Adipocyte (in vitro differentiated cells): ENCODE measurements around the gene PIGU.
"Not testable (repeated sequence)": the region's sequence is repeated elsewhere in the genome, so short reads cannot be mapped to it uniquely, and the experiment has no call there.

Source experiments
- DNase-seq: peaks from one replicate; pipeline ENCODE4 v3.0.0-alpha.2; 2015; ENCODE audit warnings: low read depth
- H3K27me3 ChIP-seq: replicated peaks from 2 replicates; pipeline ENCODE4 v1.7.0; 2013; ENCODE audit warnings: mild to moderate bottlenecking, low read length, moderate library complexity; ENCODE audit not compliant: control insufficient read depth, insufficient read depth
- H3K36me3 ChIP-seq: 2 replicates; pipeline ENCODE4 v1.7.0; 2013; ENCODE audit warnings: low read length, mild to moderate bottlenecking, moderate library complexity; ENCODE audit not compliant: control insufficient read depth, insufficient read depth, severe bottlenecking
- H3K4me1 ChIP-seq: 2 replicates; pipeline ENCODE4 v1.7.0; 2013; ENCODE audit warnings: mild to moderate bottlenecking, low read length, moderate library complexity; ENCODE audit not compliant: control insufficient read depth, insufficient read depth
- H3K4me3 ChIP-seq: 2 replicates; pipeline ENCODE4 v1.7.0; 2013; ENCODE audit warnings: mild to moderate bottlenecking, low read length, moderate library complexity
- H3K9ac ChIP-seq: 2 replicates; pipeline ENCODE4 v1.7.0; 2013; ENCODE audit warnings: mild to moderate bottlenecking, low read length, moderate library complexity
- H3K9me3 ChIP-seq: 2 replicates; pipeline ENCODE4 v1.7.0; 2013; ENCODE audit warnings: mild to moderate bottlenecking, low read length, moderate library complexity; ENCODE audit not compliant: control insufficient read depth

PIGU gene

DNA sequence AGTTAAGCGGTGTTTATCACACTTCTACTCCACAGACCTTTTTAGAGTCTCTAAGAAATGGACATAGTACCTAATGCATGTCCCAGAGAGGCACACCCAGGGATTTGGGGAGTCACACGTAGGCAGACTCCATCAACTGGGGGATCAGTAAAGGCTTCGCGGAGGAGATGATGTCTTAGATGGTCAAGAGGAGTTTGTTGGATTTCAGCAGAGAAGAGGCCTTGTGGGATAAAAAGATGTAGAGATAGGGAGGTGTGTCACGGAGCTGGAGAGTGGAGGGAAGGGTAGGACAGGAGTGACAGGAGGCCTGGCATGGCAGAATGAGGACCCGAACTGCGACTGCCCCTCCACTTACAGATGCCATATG, 151.6 kb downstream of the PIGU start:
- no peaks in the 10 kb centered on the region for H3K27me3 ChIP-seq
- peaks cover 55% of the 10 kb centered on the region for H3K4me1 ChIP-seq
- H3K9me3 ChIP-seq: no peaks in the 10 kb centered on the region
- no peak overlapping the region for H3K4me3 ChIP-seq
- DNase-seq: no peak
- H3K9ac ChIP-seq: no peak overlapping the region
- peaks cover 34% of the 10 kb centered on the region for H3K36me3 ChIP-seq

- peaks cover 47% of the 10 kb centered on the region for H3K4me1 ChIP-seq
- peaks cover 30% of the 10 kb centered on the region for H3K36me3 ChIP-seq
- H3K9ac ChIP-seq: peak overlapping the region; percentile 39
- DNase-seq: no peak
- no peaks in the 10 kb centered on the region for H3K27me3 ChIP-seq
- H3K4me3 ChIP-seq: peak overlapping the region; percentile 33
- H3K9me3 ChIP-seq: no peaks in the 10 kb centered on the region
These were observed 152.5 kb downstream of the PIGU start for GRCh38 chr20:34524426-34524825.

DNA sequence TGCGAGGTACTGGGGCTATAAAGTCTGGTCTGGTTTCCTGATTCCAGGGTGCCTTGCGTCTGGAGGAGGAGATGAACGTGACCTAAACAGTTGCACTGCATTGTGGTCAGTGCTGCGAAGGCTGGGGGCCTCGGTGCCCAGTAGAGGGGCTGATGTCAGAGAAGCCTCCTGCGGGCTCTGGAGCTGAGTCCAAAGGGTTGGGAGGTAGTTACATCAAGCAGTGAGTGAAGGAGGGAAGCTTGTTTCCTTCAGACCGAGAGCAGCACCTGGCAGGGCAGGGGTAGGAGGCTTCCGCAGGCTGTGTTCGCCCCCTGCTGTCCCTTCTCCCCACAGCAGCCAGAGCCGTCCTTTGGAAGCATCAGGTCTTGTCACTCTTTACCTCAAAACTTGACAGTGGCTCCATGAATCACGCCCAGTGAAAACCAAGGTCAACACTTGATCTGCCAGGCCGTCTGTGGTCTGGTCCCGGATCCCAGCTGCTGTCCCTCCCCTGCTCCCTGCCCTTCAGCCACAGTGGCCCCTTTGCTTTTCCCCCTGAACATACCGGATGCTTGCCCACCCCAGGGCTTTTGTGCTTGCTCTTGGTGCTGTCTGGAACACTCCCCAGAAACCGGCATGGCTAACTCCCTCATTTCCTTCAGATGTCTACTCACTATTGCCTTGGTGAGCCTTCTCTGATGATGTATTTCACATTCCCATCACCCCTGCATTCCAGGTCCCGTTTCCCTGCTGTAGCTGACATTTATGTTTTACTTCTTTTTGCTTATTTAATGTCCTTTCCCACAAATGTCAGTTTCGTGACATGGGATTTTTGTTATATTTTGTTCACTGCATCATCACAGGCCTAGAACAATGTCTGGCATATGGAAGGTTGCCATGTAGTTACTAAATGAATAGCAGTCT, 153.7 kb downstream of the PIGU start:
- no peaks in the 10 kb centered on the region for H3K27me3 ChIP-seq
- H3K36me3 ChIP-seq: peaks cover 20% of the 10 kb centered on the region
- peak overlapping the region; percentile 0 for H3K9ac ChIP-seq
- no peaks in the 10 kb centered on the region for H3K9me3 ChIP-seq
- H3K4me3 ChIP-seq: peak overlapping the region; percentile 33
- peaks cover 47% of the 10 kb centered on the region for H3K4me1 ChIP-seq
- DNase-seq: peak; percentile 88

GRCh38 chr20:34519841-34520240, 157.1 kb downstream of the PIGU start:
- H3K4me1 ChIP-seq: peaks cover 38% of the 10 kb centered on the region
- not testable (repeated sequence) for H3K9ac ChIP-seq, H3K4me3 ChIP-seq, H3K9me3 ChIP-seq, DNase-seq, H3K27me3 ChIP-seq, H3K36me3 ChIP-seq

DNA sequence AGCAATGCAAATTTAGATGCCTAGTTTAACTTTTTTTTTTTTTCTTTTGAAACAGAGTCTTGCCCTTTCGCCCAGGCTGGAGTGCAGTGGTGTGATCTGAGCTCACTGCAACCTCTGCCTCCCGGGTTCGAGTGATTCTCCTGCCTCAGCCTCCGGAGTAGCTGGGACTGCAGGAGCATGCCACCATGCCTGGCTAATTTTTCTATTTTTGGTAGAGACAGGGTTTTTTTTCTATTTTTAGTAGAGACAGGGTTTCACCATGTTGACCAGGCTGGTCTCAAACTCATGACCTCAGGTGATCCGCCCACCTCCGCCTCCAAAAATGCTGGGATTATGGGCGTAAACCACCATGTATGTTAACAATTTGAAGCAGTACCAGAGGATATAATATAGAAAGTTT, 158.0 kb downstream of the PIGU start:
- H3K4me1 ChIP-seq: peaks cover 33% of the 10 kb centered on the region
- DNase-seq, H3K9ac ChIP-seq, H3K27me3 ChIP-seq, H3K36me3 ChIP-seq, H3K9me3 ChIP-seq, H3K4me3 ChIP-seq: not testable (repeated sequence)

- H3K27me3 ChIP-seq: no peaks in the 10 kb centered on the region
- DNase-seq: no peak
These were observed 159.8 kb downstream of the PIGU start for GRCh38 chr20:34517114-34517505.

DNA sequence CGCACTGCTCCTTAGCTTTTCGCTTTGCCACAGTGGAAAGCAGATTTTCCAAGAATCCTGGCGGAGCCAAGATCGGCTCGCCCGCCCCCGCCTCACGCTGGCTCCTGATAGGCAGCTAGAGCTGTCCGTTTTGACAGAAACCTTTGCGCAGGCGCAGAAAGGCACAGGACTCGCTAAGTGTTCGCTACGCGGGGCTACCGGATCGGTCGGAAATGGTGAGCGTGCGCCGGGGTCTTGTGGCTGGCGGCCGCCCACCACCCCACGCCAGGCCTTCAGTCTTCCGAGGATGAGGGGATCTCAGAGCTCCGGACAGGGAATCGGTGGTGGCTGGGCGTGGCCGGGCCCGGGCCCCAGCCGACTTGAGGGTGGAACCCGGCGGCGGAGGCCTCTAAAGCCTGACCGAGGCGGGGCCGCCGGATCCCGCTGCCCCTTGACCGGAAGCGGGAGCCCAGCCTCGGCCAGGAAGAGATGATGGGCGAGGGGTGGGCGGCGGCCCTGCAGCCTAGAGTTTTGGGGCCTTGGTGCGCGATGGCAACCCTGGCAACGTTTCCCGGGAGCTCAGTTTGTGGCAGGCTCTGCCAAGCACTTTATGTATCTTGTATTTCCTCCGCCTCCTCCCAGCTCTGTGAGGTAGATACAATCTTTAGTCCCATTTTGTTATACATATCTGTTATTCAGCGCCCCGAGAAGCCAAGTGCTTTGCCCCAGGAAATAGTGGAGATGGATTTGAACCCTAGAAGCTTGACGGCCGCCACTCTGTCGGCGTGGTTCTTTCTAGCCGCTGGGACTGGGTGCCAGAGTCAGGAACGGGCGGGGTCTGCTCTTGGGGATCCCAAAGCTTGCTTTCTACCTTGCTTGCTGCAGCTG, 160.4 kb downstream of the PIGU start, which contains the start of gene DYNLRB1:
Gene DYNLRB1, plus strand, starts transcription at position 176 of the 867 bp plus-strand sequence. Its CDS starts 37 bp downstream, at position 213.
- peak; percentile 99 for DNase-seq

More at GRCh38 chr20:34517114-34517505, 159.8 kb downstream of the PIGU start:
- peaks cover 14% of the 10 kb centered on the region for H3K36me3 ChIP-seq
- H3K9ac ChIP-seq: peak overlapping the region; percentile 93
- peak overlapping the region; percentile 90 for H3K4me3 ChIP-seq
- peaks cover 27% of the 10 kb centered on the region for H3K4me1 ChIP-seq
- no peaks in the 10 kb centered on the region for H3K9me3 ChIP-seq

GRCh38 chr20:34515484-34516246, 161.2 kb downstream of the PIGU start:
- H3K27me3 ChIP-seq: no peaks in the 10 kb centered on the region
- DNase-seq: peak; percentile 56
- H3K9ac ChIP-seq: peak overlapping the region; percentile 93
- peaks cover 27% of the 10 kb centered on the region for H3K4me1 ChIP-seq
- H3K36me3 ChIP-seq: peaks cover 28% of the 10 kb centered on the region
- H3K4me3 ChIP-seq: peak overlapping the region; percentile 90
- no peaks in the 10 kb centered on the region for H3K9me3 ChIP-seq

More for the DNA sequence above, 160.4 kb downstream of the PIGU start, which contains the start of gene DYNLRB1:
- Histone ChIP-seq H3K9ac (peak within 1 kb of the TSS; percentile 93), H3K4me3 (peak within 1 kb of the TSS; percentile 90), H3K4me1 (peaks cover 27% of the 10 kb centered on the region), H3K9me3 (no peaks in the 10 kb centered on the region), H3K27me3 (no peaks in the 10 kb centered on the region), H3K36me3 (peaks cover 19% of the 10 kb centered on the region)

GRCh38 chr20:34514897-34515483, 161.9 kb downstream of the PIGU start:
- no peaks in the 10 kb centered on the region for H3K9me3 ChIP-seq
- H3K9ac ChIP-seq: peak overlapping the region; percentile 93
- peaks cover 29% of the 10 kb centered on the region for H3K36me3 ChIP-seq
- peaks cover 27% of the 10 kb centered on the region for H3K4me1 ChIP-seq
- DNase-seq: no peak
- H3K4me3 ChIP-seq: peak overlapping the region; percentile 90
- H3K27me3 ChIP-seq: no peaks in the 10 kb centered on the region

- not testable (repeated sequence) for H3K27me3 ChIP-seq, H3K4me3 ChIP-seq, H3K9ac ChIP-seq, H3K9me3 ChIP-seq, DNase-seq
- Histone ChIP-seq H3K36me3 (peaks cover 30% of the 10 kb centered on the region), H3K4me1 (peaks cover 27% of the 10 kb centered on the region)
These were observed 162.9 kb downstream of the PIGU start for GRCh38 chr20:34514034-34514433.
